MV-4-11 (cell line): ENCODE results near the gene NLGN3.
"Not testable (repeated sequence)": the region's sequence is repeated elsewhere in the genome, so short reads cannot be mapped to it uniquely, and the experiment has no call there.

Experiments used
- DNase-seq: peaks from one replicate; lab custom pipeline; 2025; lab: John Stamatoyannopoulos, UW

Gene NLGN3

GRCh38 chrX:71169586-71169985 is 24.9 kb downstream of the NLGN3 start:
- no peak for DNase-seq

GRCh38 chrX:71170660-71171059 is 26.0 kb downstream of the NLGN3 start:
- no peak for DNase-seq

GRCh38 chrX:71171110-71171801 is 26.6 kb downstream of the NLGN3 start:
- DNase-seq, result no peak

- no peak for DNase-seq
These were observed 28.8 kb downstream of the NLGN3 start for GRCh38 chrX:71173440-71173839.

GRCh38 chrX:71174795-71175194 is 30.2 kb downstream of the NLGN3 start:
- DNase-seq, result no peak

GRCh38 chrX:71175531-71175930 is 30.9 kb downstream of the NLGN3 start:
- DNase-seq, result no peak

- DNase-seq, result no peak
These were observed 32.7 kb downstream of the NLGN3 start for GRCh38 chrX:71177327-71177726.

- DNase-seq, result peak; percentile 47
These were observed 34.3 kb downstream of the NLGN3 start for GRCh38 chrX:71178908-71179307.

- DNase-seq, result not testable (repeated sequence)
These were observed 36.1 kb downstream of the NLGN3 start for GRCh38 chrX:71180579-71181265.

- DNase-seq, result peak; percentile 51
These were observed 36.9 kb downstream of the NLGN3 start for GRCh38 chrX:71181558-71181909.

- DNase-seq, result peak; percentile 95
These were observed 37.5 kb downstream of the NLGN3 start for GRCh38 chrX:71181910-71182799.

- DNase-seq, result no peak
These were observed 38.2 kb downstream of the NLGN3 start for GRCh38 chrX:71182871-71183270.

- no peak for DNase-seq
These were observed 38.7 kb downstream of the NLGN3 start for GRCh38 chrX:71183341-71183740.

GRCh38 chrX:71184092-71184491 is 39.5 kb downstream of the NLGN3 start:
- no peak for DNase-seq

- no peak for DNase-seq
These were observed 40.3 kb downstream of the NLGN3 start for GRCh38 chrX:71184803-71185495.

GRCh38 chrX:71191248-71191647 is 46.6 kb downstream of the NLGN3 start:
- DNase-seq, result no peak

GRCh38 chrX:71195964-71196649 is 51.5 kb downstream of the NLGN3 start:
- peak; percentile 32 for DNase-seq

- peak; percentile 85 for DNase-seq
These were observed 53.4 kb downstream of the NLGN3 start for GRCh38 chrX:71198066-71198465.

GRCh38 chrX:71199252-71200008 is 54.8 kb downstream of the NLGN3 start:
- no peak for DNase-seq

GRCh38 chrX:71210816-71211215 is 66.2 kb downstream of the NLGN3 start:
- no peak for DNase-seq

- no peak for DNase-seq
These were observed 67.9 kb downstream of the NLGN3 start for GRCh38 chrX:71212536-71212935.
